Trophoblast cell (in vitro differentiated cells and primary cell): Measurements from ENCODE around the gene SUN3. TPM values are rescaled to one million over a fixed set of nuclear protein-coding genes. Genes with fewer than 3 reads are reported as not detected.
A peak's percentile ranks its signal among the peaks of the same experiment; 100 is the strongest.

ENCODE experiments used
- DNase-seq, 2 donors: peaks; one replicate each; pipeline ENCODE4 v3.0.0-alpha.2; 2016
- H2AFZ ChIP-seq: 2 replicates; pipeline ENCODE4 v1.6.1; 2013; ENCODE audit warnings: low read length, moderate library complexity, mild to moderate bottlenecking; ENCODE audit not compliant: insufficient read depth, poor library complexity
- H2AK5ac ChIP-seq: 2 replicates; pipeline ENCODE4 v1.6.1; 2013; ENCODE audit warnings: mild to moderate bottlenecking, low read length
- H2BK120ac ChIP-seq: 2 replicates; pipeline ENCODE4 v1.6.1; 2013; ENCODE audit warnings: low read length, mild to moderate bottlenecking, moderate library complexity; ENCODE audit not compliant: insufficient read depth, poor library complexity
- H2BK12ac ChIP-seq: 2 replicates; pipeline ENCODE4 v1.6.1; 2013; ENCODE audit warnings: mild to moderate bottlenecking, low read length, moderate library complexity
- H2BK5ac ChIP-seq: 2 replicates; pipeline ENCODE4 v1.6.1; 2013; ENCODE audit warnings: low read length, low read depth, moderate library complexity, mild to moderate bottlenecking; ENCODE audit not compliant: poor library complexity
- H3K14ac ChIP-seq: 2 replicates; pipeline ENCODE4 v1.6.1; 2013; ENCODE audit warnings: mild to moderate bottlenecking, low read length
- H3K18ac ChIP-seq: 2 replicates; pipeline ENCODE4 v1.6.1; 2013; ENCODE audit warnings: mild to moderate bottlenecking, low read length
- H3K23ac ChIP-seq: 2 replicates; pipeline ENCODE4 v1.6.1; 2013; ENCODE audit warnings: low read length
- H3K27ac ChIP-seq: 2 replicates; pipeline ENCODE4 v1.5.1; 2013; ENCODE audit warnings: low read depth, mild to moderate bottlenecking, inconsistent platforms, low read length, moderate library complexity
- H3K27me3 ChIP-seq: 2 replicates; pipeline ENCODE4 v1.6.1; 2013; ENCODE audit warnings: inconsistent platforms, mild to moderate bottlenecking, low read length, moderate library complexity; ENCODE audit not compliant: insufficient read depth
- H3K36me3 ChIP-seq, 2 experiments: 1 replicate in 1 of 2; 2 replicates in 1 of 2; pipeline ENCODE4 v1.6.1; 2013; ENCODE audit warnings: low read length in 2 of 2, mild to moderate bottlenecking in 2 of 2, moderate library complexity in 1 of 2; ENCODE audit not compliant: insufficient read depth in 2 of 2, control insufficient read depth in 1 of 2
- H3K4ac ChIP-seq: 2 replicates; pipeline ENCODE4 v1.6.1; 2013; ENCODE audit warnings: low read depth, mild to moderate bottlenecking, low read length, moderate library complexity
- H3K4me1 ChIP-seq, 2 experiments: 1 replicate in 1 of 2; 2 replicates in 1 of 2; pipeline ENCODE4 v1.6.1; 2013; ENCODE audit warnings: low read length in 2 of 2, mild to moderate bottlenecking in 2 of 2, moderate library complexity in 1 of 2; ENCODE audit not compliant: insufficient read depth in 2 of 2, control insufficient read depth in 1 of 2
- H3K4me2 ChIP-seq: 2 replicates; pipeline ENCODE4 v1.6.1; 2013; ENCODE audit warnings: inconsistent platforms, mild to moderate bottlenecking, low read length, moderate library complexity
- H3K4me3 ChIP-seq: 2 replicates; pipeline ENCODE4 v1.5.1; 2013; ENCODE audit warnings: mild to moderate bottlenecking, low read depth, low read length, inconsistent platforms
- H3K79me1 ChIP-seq: one replicate; pipeline ENCODE4 v1.6.1; 2013; ENCODE audit warnings: low read length
- H3K79me2 ChIP-seq: 2 replicates; pipeline ENCODE4 v1.6.1; 2013; ENCODE audit warnings: low read length, mild to moderate bottlenecking; ENCODE audit not compliant: control insufficient read depth, insufficient read depth, poor library complexity
- H3K9ac ChIP-seq: 2 replicates; pipeline ENCODE4 v1.6.1; 2013; ENCODE audit warnings: mild to moderate bottlenecking, low read length
- H3K9me3 ChIP-seq: 2 replicates; pipeline ENCODE4 v1.6.1; 2013; ENCODE audit warnings: low read depth, mild to moderate bottlenecking, control low read depth, inconsistent platforms, low read length; ENCODE audit not compliant: insufficient read depth
- H4K12ac ChIP-seq: 2 replicates; pipeline ENCODE4 v1.6.1; 2013; ENCODE audit warnings: low read depth, mild to moderate bottlenecking, low read length, moderate library complexity
- H4K8ac ChIP-seq: 2 replicates; pipeline ENCODE4 v1.6.1; 2013; ENCODE audit warnings: low read depth, mild to moderate bottlenecking, low read length, moderate library complexity
- H4K91ac ChIP-seq: one replicate; pipeline ENCODE4 v1.6.1; 2013; ENCODE audit warnings: low read depth, mild to moderate bottlenecking, low read length, moderate library complexity
- WGBS: extraction: QIAGEN DNeasy Blood & Tissue Kit; methylation state at CpG from one replicate; pipeline ENCODE4 v1.1.7; 2013; ENCODE audit warnings: missing lambda C conversion rate; ENCODE audit not compliant: insufficient read length, insufficient coverage; ENCODE audit errors: extremely low coverage; 5-methylcytosine and 5-hydroxymethylcytosine counted together
- polyA plus RNA-seq: library from polyadenylated mRNA; stranded (reverse); fragments of 200-250 nt; gene quantifications from 2 replicates; pipeline ENCODE4 v1.2.3, GENCODE V29; 2013

The SUN3 gene, protein sequence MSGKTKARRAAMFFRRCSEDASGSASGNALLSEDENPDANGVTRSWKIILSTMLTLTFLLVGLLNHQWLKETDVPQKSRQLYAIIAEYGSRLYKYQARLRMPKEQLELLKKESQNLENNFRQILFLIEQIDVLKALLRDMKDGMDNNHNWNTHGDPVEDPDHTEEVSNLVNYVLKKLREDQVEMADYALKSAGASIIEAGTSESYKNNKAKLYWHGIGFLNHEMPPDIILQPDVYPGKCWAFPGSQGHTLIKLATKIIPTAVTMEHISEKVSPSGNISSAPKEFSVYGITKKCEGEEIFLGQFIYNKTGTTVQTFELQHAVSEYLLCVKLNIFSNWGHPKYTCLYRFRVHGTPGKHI
- 4.0 and 4.8 TPM in 2 replicates for polyA plus RNA-seq

GRCh38 chr7:48028938-48029337, at the start of gene SUN3:
Gene SUN3 (minus strand): TSS chr7:48029107. CDS start chr7:48028938, 169 bp downstream.
- no peak within 1 kb of the TSS for H4K8ac ChIP-seq
- H3K36me3 ChIP-seq = no peaks in the 10 kb centered on the region
- no peak for DNase-seq
- no peak within 1 kb of the TSS for H3K14ac ChIP-seq
- H2AK5ac ChIP-seq = no peak within 1 kb of the TSS
- no peaks in the 10 kb centered on the region for H3K4me1 ChIP-seq
- no peak within 1 kb of the TSS for H3K18ac ChIP-seq
- no CpG with 5 or more reads among the region's 6 CpGs for WGBS
- H3K4ac ChIP-seq = no peak within 1 kb of the TSS
- no peak within 1 kb of the TSS for H3K4me3 ChIP-seq
- H3K9ac ChIP-seq = no peak within 1 kb of the TSS
- H2BK5ac ChIP-seq = no peak within 1 kb of the TSS
- no peak within 1 kb of the TSS for H2AFZ ChIP-seq
- no peaks in the 10 kb centered on the region for H3K9me3 ChIP-seq
- H3K79me2 ChIP-seq = no peaks in the 10 kb centered on the region
- H4K91ac ChIP-seq = no peak within 1 kb of the TSS
- no peak within 1 kb of the TSS for H2BK12ac ChIP-seq
- H4K12ac ChIP-seq = no peak within 1 kb of the TSS
- H3K79me1 ChIP-seq = no peaks in the 10 kb centered on the region
- no peak within 1 kb of the TSS for H3K27ac ChIP-seq
- H3K4me2 ChIP-seq = no peak within 1 kb of the TSS
- no peaks in the 10 kb centered on the region for H3K27me3 ChIP-seq
- no peak within 1 kb of the TSS for H3K23ac ChIP-seq
- no peak within 1 kb of the TSS for H2BK120ac ChIP-seq

- H3K27ac ChIP-seq = no peak overlapping the region
- H3K27me3 ChIP-seq = no peaks in the 10 kb centered on the region
- H2BK12ac ChIP-seq = no peak overlapping the region
- H3K79me1 ChIP-seq = peaks cover 6% of the 10 kb centered on the region
- H2AFZ ChIP-seq = no peak overlapping the region
- no peak overlapping the region for H2BK120ac ChIP-seq
- H3K9ac ChIP-seq = no peak overlapping the region
- no CpG with 5 or more reads among the region's 2 CpGs for WGBS
- H3K18ac ChIP-seq = no peak overlapping the region
- no peak overlapping the region for H4K8ac ChIP-seq
- H3K4me3 ChIP-seq = no peak overlapping the region
- no peak overlapping the region for H3K4ac ChIP-seq
- H2BK5ac ChIP-seq = no peak overlapping the region
- H3K23ac ChIP-seq = no peak overlapping the region
- no peaks in the 10 kb centered on the region for H3K36me3 ChIP-seq
- no peak overlapping the region for H2AK5ac ChIP-seq
- no peak overlapping the region for H3K4me2 ChIP-seq
- no peak for DNase-seq
- H4K91ac ChIP-seq = no peak overlapping the region
- no peaks in the 10 kb centered on the region for H3K79me2 ChIP-seq
- H3K14ac ChIP-seq = no peak overlapping the region
- peaks cover 5 to 8% of the 10 kb centered on the region in 2 experiments for H3K4me1 ChIP-seq
- no peaks in the 10 kb centered on the region for H3K9me3 ChIP-seq
- H4K12ac ChIP-seq = no peak overlapping the region
Measured at GRCh38 chr7:48078470-48078869, 49.6 kb upstream of the SUN3 start.

- no peak overlapping the region for H2BK12ac ChIP-seq
- H3K79me2 ChIP-seq = no peaks in the 10 kb centered on the region
- no CpG with 5 or more reads among the region's 1 CpG for WGBS
- no peak overlapping the region for H3K4me2 ChIP-seq
- H4K12ac ChIP-seq = no peak overlapping the region
- no peak overlapping the region for H2AK5ac ChIP-seq
- H3K9ac ChIP-seq = no peak overlapping the region
- H3K23ac ChIP-seq = no peak overlapping the region
- no peak overlapping the region for H4K91ac ChIP-seq
- H3K27ac ChIP-seq = no peak overlapping the region
- no peak overlapping the region for H3K14ac ChIP-seq
- H3K79me1 ChIP-seq = peaks cover 2% of the 10 kb centered on the region
- no peak overlapping the region for H3K18ac ChIP-seq
- no peaks in the 10 kb centered on the region for H3K27me3 ChIP-seq
- DNase-seq = peak in 1 of 2 donors; percentile 54
- no peak overlapping the region for H4K8ac ChIP-seq
- H3K9me3 ChIP-seq = no peaks in the 10 kb centered on the region
- H3K4me1 ChIP-seq = peaks cover 0 to 3% of the 10 kb centered on the region in 2 experiments
- no peak overlapping the region for H2BK120ac ChIP-seq
- no peak overlapping the region for H3K4me3 ChIP-seq
- no peak overlapping the region for H2AFZ ChIP-seq
- H3K36me3 ChIP-seq = no peaks in the 10 kb centered on the region
- no peak overlapping the region for H3K4ac ChIP-seq
- no peak overlapping the region for H2BK5ac ChIP-seq
Measured at GRCh38 chr7:48077423-48077822, 48.5 kb upstream of the SUN3 start.

GRCh38 chr7:48074204-48074654, 45.3 kb upstream of the SUN3 start:
- Histone ChIP-seq H4K91ac (peak overlapping the region; percentile 28), H4K12ac (no peak overlapping the region), H2AK5ac (no peak overlapping the region), H2BK5ac (no peak overlapping the region), H3K4me1 (peaks cover 0 to 3% of the 10 kb centered on the region in 2 experiments), H3K27me3 (no peaks in the 10 kb centered on the region), H3K4ac (no peak overlapping the region), H3K4me2 (no peak overlapping the region), H3K4me3 (no peak overlapping the region), H3K9me3 (no peaks in the 10 kb centered on the region), H3K18ac (no peak overlapping the region), H2BK120ac (no peak overlapping the region), H3K79me2 (no peaks in the 10 kb centered on the region), H3K9ac (no peak overlapping the region), H3K36me3 (no peaks in the 10 kb centered on the region), H3K14ac (no peak overlapping the region), H2AFZ (no peak overlapping the region), H4K8ac (no peak overlapping the region), H3K79me1 (peaks cover 2% of the 10 kb centered on the region), H3K23ac (no peak overlapping the region), H2BK12ac (no peak overlapping the region), H3K27ac (peak overlapping the region; percentile 84)
- DNase-seq = peak; percentile 87 to 95
